Adrenal gland (tissue), 5 donors: Measurements from ENCODE around the gene SPATA18.

Experiments
- CTCF ChIP-seq, 6 experiments: fragments of 450-650 bp in 4 of 6; fragments of 200-600 bp in 2 of 6; sonication (generic) in 1 of 6; IDR thresholded peaks; 1 replicate in 5 of 6; 2 replicates in 1 of 6; pipeline versions ENCODE4 v1.5.1 to v1.8.0; 2016 to 2021; ENCODE audit warnings: antibody characterized with exemption in 6 of 6, mild to moderate bottlenecking in 2 of 6, moderate library complexity in 1 of 6
- POLR2A ChIP-seq, 2 donors: fragments of 450-650 bp; IDR thresholded peaks; one replicate each; pipeline ENCODE4 v1.6.1; 2017; ENCODE audit warnings: antibody characterized with exemption in 2 of 2, mild to moderate bottlenecking in 2 of 2, moderate library complexity in 1 of 2
- donor health status: DM: no; HTN: no; CAD: no.

DNA sequence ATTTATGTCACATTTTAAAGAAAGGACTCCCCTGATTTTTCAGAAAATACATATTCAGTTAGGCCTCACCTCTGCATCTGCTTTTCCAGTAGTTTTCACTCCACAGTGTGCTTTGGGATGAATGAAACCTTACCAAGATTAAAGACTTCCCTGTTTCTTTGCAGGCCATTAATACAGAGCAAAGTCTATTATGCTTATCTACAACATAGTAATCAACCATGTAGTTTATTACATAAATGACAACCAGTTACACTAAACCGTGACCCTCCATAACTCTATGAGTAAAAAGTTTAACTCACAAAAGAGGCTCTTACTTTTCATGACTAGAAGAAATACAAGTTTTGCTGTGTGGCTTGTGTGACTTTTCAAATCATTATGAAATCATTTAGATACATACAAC is 33.3 kb upstream of the SPATA18 start:
- TF ChIP-seq POLR2A (IDR thresholded peaks at IDR 0.05) (no peak), CTCF (IDR thresholded peaks at IDR 0.05) (no peak)
